ENCODE measurements around the gene DNAH2. TPM values are rescaled to one million over a fixed set of nuclear protein-coding genes. Genes with fewer than 3 reads are reported as not detected.

Gene DNAH2
- total RNA-seq, 2 experiments from 2014 or later = not detected

GRCh38 chr17:7852262-7852670, 134.7 kb downstream of the DNAH2 start:
- intact Hi-C loops (cut with micrococcal nuclease) = loop anchor here (10.0 kb wide), 1 partner anchor 277 kb away; the partner anchor contains the start of gene CD68
- Mint-ChIP-seq H3K4me3 (no peak overlapping the region), H3K27me3 (no peaks in the 10 kb centered on the region), H3K9me3 (no peaks in the 10 kb centered on the region), H3K4me1 (ENCODE audit: low read depth) (peaks cover 48% of the 10 kb centered on the region), H3K36me3 (ENCODE audit: low read depth) (peaks cover 49% of the 10 kb centered on the region), H3K27ac (no peak overlapping the region)
- ChIA-PET POLR2A (interaction anchor here (8.2 kb wide), 1 partner anchor 16 kb away, joined by 74 read pairs; the partner anchor contains the start of gene KDM6B), CTCF (interaction anchor here (1.1 to 3.5 kb wide), 3 partner anchors 18 to 138 kb away, joined by 3 to 49 read pairs (median 9); partner anchors contain the start of gene KDM6B)
- TF ChIP-seq CTCF (IDR thresholded peaks at IDR 0.05) = no peak
- DNase-seq = no peak
- no peak for ATAC-seq

GRCh38 chr17:7852919-7853690, 135.6 kb downstream of the DNAH2 start:
- intact Hi-C loops (cut with micrococcal nuclease) = loop anchor here (10.0 kb wide), 1 partner anchor 278 kb away; the partner anchor contains the start of gene CD68
- Mint-ChIP-seq H3K27me3 (no peaks in the 10 kb centered on the region), H3K9me3 (no peaks in the 10 kb centered on the region), H3K36me3 (ENCODE audit: low read depth) (peaks cover 47% of the 10 kb centered on the region), H3K4me3 (no peak overlapping the region), H3K27ac (no peak overlapping the region), H3K4me1 (ENCODE audit: low read depth) (peaks cover 45% of the 10 kb centered on the region)
- DNase-seq (peak; percentile 3), ATAC-seq (no peak)
- no peak for TF ChIP-seq CTCF (IDR thresholded peaks at IDR 0.05)
- ChIA-PET CTCF (no interaction called here), POLR2A (interaction anchor here (1.2 kb wide), 1 partner anchor 8 kb away, joined by 5 read pairs; no protein-coding TSS in a partner anchor)

- ATAC-seq (no peak), DNase-seq (no peak)
- CTCF ChIA-PET = no interaction called here
- no peak overlapping the region for H3K27ac Mint-ChIP-seq
- H3K27me3 Mint-ChIP-seq = no peaks in the 10 kb centered on the region
- H3K4me1 Mint-ChIP-seq (ENCODE audit: low read depth) = peaks cover 44% of the 10 kb centered on the region
- no peak for TF ChIP-seq CTCF (IDR thresholded peaks at IDR 0.05)
- POLR2A ChIA-PET = interaction anchor here (1.2 kb wide), 1 partner anchor 9 kb away, joined by 5 read pairs; no protein-coding TSS in a partner anchor
- intact Hi-C loops (cut with micrococcal nuclease) = loop anchor here (10.0 kb wide), 1 partner anchor 279 kb away; the partner anchor contains the start of gene CD68
- no peaks in the 10 kb centered on the region for H3K9me3 Mint-ChIP-seq
- H3K36me3 Mint-ChIP-seq (ENCODE audit: low read depth) = peaks cover 44% of the 10 kb centered on the region
- H3K4me3 Mint-ChIP-seq = no peak overlapping the region
Measured at GRCh38 chr17:7853691-7854038, 136.1 kb downstream of the DNAH2 start.

- intact Hi-C loops (cut with micrococcal nuclease) = loop anchor here (10.0 kb wide), 1 partner anchor 279 kb away; the partner anchor contains the start of gene CD68
Measured at GRCh38 chr17:7854078-7854777, 136.7 kb downstream of the DNAH2 start.

More at GRCh38 chr17:7854078-7854777, 136.7 kb downstream of the DNAH2 start:
- Mint-ChIP-seq H3K9me3 (no peaks in the 10 kb centered on the region), H3K4me1 (ENCODE audit: low read depth) (peaks cover 49% of the 10 kb centered on the region), H3K27me3 (no peaks in the 10 kb centered on the region), H3K36me3 (ENCODE audit: low read depth) (peaks cover 41% of the 10 kb centered on the region), H3K4me3 (no peak overlapping the region), H3K27ac (no peak overlapping the region)
- CTCF ChIA-PET = no interaction called here
- DNase-seq = no peak
- POLR2A ChIA-PET = interaction anchor here (1.2 kb wide), 1 partner anchor 9 kb away, joined by 5 read pairs; no protein-coding TSS in a partner anchor
- TF ChIP-seq CTCF (IDR thresholded peaks at IDR 0.05) = no peak
- ATAC-seq = no peak
